ENCODE data around the gene SENP7.
"Not testable (repeated sequence)": the region's sequence is repeated elsewhere in the genome, so short reads cannot be mapped to it uniquely, and the experiment has no call there.

The SENP7 gene

GRCh38 chr3:101478980-101479379, 34.0 kb downstream of the SENP7 start:
- DNase-seq (ENCODE audit: low read depth in 2 of 2), result no peak
- TF ChIP-seq, protein P1, sequence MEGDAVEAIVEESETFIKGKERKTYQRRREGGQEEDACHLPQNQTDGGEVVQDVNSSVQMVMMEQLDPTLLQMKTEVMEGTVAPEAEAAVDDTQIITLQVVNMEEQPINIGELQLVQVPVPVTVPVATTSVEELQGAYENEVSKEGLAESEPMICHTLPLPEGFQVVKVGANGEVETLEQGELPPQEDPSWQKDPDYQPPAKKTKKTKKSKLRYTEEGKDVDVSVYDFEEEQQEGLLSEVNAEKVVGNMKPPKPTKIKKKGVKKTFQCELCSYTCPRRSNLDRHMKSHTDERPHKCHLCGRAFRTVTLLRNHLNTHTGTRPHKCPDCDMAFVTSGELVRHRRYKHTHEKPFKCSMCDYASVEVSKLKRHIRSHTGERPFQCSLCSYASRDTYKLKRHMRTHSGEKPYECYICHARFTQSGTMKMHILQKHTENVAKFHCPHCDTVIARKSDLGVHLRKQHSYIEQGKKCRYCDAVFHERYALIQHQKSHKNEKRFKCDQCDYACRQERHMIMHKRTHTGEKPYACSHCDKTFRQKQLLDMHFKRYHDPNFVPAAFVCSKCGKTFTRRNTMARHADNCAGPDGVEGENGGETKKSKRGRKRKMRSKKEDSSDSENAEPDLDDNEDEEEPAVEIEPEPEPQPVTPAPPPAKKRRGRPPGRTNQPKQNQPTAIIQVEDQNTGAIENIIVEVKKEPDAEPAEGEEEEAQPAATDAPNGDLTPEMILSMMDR (IDR thresholded peaks at IDR 0.05; ENCODE audit: low read depth, low read length), result no peak
- no peak overlapping the region for H3K4me3 ChIP-seq (replicated peaks in 1 of 2; ENCODE audit: low read depth in 2 of 2, low read length in 2 of 2)

GRCh38 chr3:101474841-101475552, 38.0 kb downstream of the SENP7 start:
- H3K4me3 ChIP-seq (replicated peaks in 1 of 2; ENCODE audit: low read depth in 2 of 2, low read length in 2 of 2); DNase-seq (ENCODE audit: low read depth in 2 of 2): not testable (repeated sequence)

- DNase-seq (ENCODE audit: low read depth in 2 of 2); H3K4me3 ChIP-seq (replicated peaks in 1 of 2; ENCODE audit: low read depth in 2 of 2, low read length in 2 of 2): not testable (repeated sequence)
Observed at GRCh38 chr3:101468676-101469075, 44.3 kb downstream of the SENP7 start.

DNA sequence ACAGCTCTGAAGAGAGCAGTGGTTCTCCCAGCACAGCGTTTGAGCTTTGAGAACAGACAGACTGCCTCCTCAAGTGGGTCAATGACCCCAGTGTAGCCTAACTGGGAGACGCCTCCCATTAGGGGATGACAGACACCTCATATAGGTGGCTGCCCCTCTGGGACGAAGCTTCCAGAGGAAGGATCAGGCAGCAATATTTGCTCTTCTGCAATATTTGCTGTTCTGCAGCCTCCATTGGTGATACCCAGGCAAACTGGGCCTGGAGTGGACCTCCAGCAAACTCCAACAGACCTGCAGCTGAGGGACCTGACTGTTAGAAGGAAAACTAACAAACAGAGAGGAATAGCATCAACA, 45.7 kb downstream of the SENP7 start:
- DNase-seq (ENCODE audit: low read depth in 2 of 2); H3K4me3 ChIP-seq (replicated peaks in 1 of 2; ENCODE audit: low read depth in 2 of 2, low read length in 2 of 2): not testable (repeated sequence)

GRCh38 chr3:101466465-101467309, 46.3 kb downstream of the SENP7 start:
- H3K4me3 ChIP-seq (replicated peaks in 1 of 2; ENCODE audit: low read depth in 2 of 2, low read length in 2 of 2), result no peak overlapping the region
- no peak for DNase-seq (ENCODE audit: low read depth in 2 of 2)
- TF ChIP-seq, protein P1 (IDR thresholded peaks at IDR 0.05; ENCODE audit: low read depth, low read length), result no peak

DNA sequence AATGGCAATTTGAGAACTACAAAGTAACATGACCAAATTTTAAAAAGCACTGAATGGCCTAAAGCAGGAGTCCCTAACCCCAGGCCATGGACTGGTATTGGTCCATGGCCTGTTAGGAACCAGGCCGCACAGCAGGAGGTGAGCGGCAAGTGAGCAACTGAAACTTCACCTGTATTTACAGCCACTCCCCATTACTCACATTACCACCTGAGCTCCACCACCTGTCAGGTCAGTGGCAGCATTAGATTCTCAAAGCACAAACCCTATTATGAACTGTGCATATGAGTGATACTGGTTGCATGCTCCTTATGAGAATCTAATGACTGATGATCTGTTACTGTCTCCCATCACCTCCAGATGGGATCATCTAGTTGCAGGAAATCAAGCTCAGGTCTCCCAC, 48.8 kb downstream of the SENP7 start:
- TF ChIP-seq, protein P1 (IDR thresholded peaks at IDR 0.05; ENCODE audit: low read depth, low read length), result no peak
- no peak for DNase-seq (ENCODE audit: low read depth in 2 of 2)
- no peak overlapping the region for H3K4me3 ChIP-seq (replicated peaks in 1 of 2; ENCODE audit: low read depth in 2 of 2, low read length in 2 of 2)

GRCh38 chr3:101461451-101461850, 51.6 kb downstream of the SENP7 start:
- no peak overlapping the region for H3K4me3 ChIP-seq (replicated peaks in 1 of 2; ENCODE audit: low read depth in 2 of 2, low read length in 2 of 2)
- TF ChIP-seq, protein P1 (IDR thresholded peaks at IDR 0.05; ENCODE audit: low read depth, low read length), result no peak
- DNase-seq (ENCODE audit: low read depth in 2 of 2), result no peak

DNA sequence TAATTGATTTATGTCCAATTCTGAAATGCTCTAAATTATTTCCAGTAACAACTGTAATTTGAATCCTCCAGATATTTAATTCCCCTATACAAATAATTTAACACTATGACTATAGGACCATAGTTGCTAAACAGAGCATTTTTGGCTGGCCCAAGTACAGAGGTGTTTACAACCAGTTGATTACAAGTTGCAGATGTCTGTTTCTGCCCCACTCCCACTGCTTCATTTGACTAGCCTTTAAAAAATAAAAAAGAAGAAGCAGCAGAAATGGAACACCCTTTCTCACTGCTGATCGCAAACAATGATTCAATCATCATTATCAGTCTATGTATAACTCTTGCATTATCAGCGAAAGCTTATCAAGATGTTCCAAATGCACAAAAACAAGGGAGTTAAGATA, 54.6 kb downstream of the SENP7 start:
- no peak overlapping the region for H3K4me3 ChIP-seq (replicated peaks in 1 of 2; ENCODE audit: low read depth in 2 of 2, low read length in 2 of 2)
- TF ChIP-seq, protein P1 (IDR thresholded peaks at IDR 0.05; ENCODE audit: low read depth, low read length), result no peak

More for the DNA sequence above, 54.6 kb downstream of the SENP7 start:
- DNase-seq (ENCODE audit: low read depth in 2 of 2), result no peak
